HL-60 (cell line): ENCODE measurements around the gene TPPP.

ENCODE experiments used
- GABPA ChIP-seq: IDR thresholded peaks from 2 replicates; pipeline ENCODE4 v1.6.1; 2012; ENCODE audit warnings: low read depth
- POLR2AphosphoS5 ChIP-seq: IDR thresholded peaks from 2 replicates; pipeline ENCODE4 v1.6.1; 2012; ENCODE audit warnings: low read depth
- SPI1 ChIP-seq: IDR thresholded peaks from 2 replicates; pipeline ENCODE4 v1.6.1; 2012; ENCODE audit warnings: low read depth, mild to moderate bottlenecking, borderline replicate concordance
- TF ChIP-seq, protein P1 (sequence below): IDR thresholded peaks from one replicate; pipeline ENCODE4 v1.5.1; 2011; ENCODE audit warnings: low read length, control low read depth, inconsistent platforms; ENCODE audit not compliant: insufficient read depth
- TF ChIP-seq, protein P2 (sequence below): IDR thresholded peaks from 2 replicates; pipeline ENCODE4 v1.6.1; 2012; ENCODE audit warnings: low read depth; ENCODE audit not compliant: insufficient replicate concordance

- TF ChIP-seq, protein P1, sequence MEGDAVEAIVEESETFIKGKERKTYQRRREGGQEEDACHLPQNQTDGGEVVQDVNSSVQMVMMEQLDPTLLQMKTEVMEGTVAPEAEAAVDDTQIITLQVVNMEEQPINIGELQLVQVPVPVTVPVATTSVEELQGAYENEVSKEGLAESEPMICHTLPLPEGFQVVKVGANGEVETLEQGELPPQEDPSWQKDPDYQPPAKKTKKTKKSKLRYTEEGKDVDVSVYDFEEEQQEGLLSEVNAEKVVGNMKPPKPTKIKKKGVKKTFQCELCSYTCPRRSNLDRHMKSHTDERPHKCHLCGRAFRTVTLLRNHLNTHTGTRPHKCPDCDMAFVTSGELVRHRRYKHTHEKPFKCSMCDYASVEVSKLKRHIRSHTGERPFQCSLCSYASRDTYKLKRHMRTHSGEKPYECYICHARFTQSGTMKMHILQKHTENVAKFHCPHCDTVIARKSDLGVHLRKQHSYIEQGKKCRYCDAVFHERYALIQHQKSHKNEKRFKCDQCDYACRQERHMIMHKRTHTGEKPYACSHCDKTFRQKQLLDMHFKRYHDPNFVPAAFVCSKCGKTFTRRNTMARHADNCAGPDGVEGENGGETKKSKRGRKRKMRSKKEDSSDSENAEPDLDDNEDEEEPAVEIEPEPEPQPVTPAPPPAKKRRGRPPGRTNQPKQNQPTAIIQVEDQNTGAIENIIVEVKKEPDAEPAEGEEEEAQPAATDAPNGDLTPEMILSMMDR: no peak
- TF ChIP-seq GABPA (no peak), POLR2AphosphoS5 (no peak), SPI1 (no peak)
- TF ChIP-seq, protein P2, sequence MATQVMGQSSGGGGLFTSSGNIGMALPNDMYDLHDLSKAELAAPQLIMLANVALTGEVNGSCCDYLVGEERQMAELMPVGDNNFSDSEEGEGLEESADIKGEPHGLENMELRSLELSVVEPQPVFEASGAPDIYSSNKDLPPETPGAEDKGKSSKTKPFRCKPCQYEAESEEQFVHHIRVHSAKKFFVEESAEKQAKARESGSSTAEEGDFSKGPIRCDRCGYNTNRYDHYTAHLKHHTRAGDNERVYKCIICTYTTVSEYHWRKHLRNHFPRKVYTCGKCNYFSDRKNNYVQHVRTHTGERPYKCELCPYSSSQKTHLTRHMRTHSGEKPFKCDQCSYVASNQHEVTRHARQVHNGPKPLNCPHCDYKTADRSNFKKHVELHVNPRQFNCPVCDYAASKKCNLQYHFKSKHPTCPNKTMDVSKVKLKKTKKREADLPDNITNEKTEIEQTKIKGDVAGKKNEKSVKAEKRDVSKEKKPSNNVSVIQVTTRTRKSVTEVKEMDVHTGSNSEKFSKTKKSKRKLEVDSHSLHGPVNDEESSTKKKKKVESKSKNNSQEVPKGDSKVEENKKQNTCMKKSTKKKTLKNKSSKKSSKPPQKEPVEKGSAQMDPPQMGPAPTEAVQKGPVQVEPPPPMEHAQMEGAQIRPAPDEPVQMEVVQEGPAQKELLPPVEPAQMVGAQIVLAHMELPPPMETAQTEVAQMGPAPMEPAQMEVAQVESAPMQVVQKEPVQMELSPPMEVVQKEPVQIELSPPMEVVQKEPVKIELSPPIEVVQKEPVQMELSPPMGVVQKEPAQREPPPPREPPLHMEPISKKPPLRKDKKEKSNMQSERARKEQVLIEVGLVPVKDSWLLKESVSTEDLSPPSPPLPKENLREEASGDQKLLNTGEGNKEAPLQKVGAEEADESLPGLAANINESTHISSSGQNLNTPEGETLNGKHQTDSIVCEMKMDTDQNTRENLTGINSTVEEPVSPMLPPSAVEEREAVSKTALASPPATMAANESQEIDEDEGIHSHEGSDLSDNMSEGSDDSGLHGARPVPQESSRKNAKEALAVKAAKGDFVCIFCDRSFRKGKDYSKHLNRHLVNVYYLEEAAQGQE: no peak
These were observed 48.6 kb downstream of the TPPP start for GRCh38 chr5:644509-644908.
